ENCODE data around the gene MS4A6E.
"Not testable (repeated sequence)": the region's sequence is repeated elsewhere in the genome, so short reads cannot be mapped to it uniquely, and the experiment has no call there.

Gene MS4A6E, protein sequence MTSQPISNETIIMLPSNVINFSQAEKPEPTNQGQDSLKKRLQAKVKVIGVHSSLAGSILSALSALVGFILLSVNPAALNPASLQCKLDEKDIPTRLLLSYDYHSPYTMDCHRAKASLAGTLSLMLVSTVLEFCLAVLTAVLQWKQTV

DNA sequence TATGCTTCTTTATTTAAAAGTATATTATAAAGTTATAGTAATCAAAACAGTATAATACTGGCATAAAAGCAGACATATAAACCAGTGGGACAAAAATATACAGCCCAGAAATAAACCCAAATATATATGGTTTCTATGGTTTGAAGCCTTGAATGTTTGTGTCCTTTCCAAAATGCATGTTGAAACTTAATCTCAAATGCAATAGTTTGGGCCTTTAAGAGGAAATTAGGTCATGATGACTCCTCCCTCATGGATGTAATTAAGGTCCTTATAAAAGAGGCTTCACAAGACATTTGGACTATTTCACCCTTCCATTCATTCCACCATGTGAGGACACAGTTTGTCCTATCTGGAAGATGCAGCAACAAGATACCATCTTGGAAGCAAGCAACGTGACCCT is at the start of gene MS4A6E:
Gene MS4A6E (plus strand): TSS at position 301 of the 400 bp plus-strand sequence. CDS start 7,641 bp downstream, outside the sequence.
- ATAC-seq (no peak), DNase-seq (no peak)

DNA sequence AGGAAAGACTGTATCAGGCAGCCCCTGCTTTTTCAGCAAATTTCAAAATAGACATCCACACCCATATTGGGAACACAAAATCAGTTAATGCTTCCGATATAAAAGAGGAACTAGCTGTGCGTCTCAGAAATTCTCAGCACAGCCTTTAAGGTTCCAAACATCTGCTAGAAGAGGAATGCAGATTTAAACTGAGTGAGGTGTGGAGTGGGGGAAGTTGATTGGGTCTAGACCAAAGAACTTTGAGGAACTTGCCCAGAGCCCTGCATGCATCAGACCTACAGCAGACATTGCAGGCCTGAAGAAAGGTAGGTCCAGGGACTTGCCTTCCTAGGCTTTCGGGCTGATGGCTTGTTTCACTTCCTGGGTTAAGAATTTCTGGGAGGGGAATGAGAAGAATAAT is 46.6 kb upstream of the MS4A6E start, which contains the start of gene MS4A4A:
Gene MS4A4A (plus strand): TSS at position 255 of the 400 bp plus-strand sequence. CDS start 10 bp downstream, at position 265.
- no peak for DNase-seq

DNA sequence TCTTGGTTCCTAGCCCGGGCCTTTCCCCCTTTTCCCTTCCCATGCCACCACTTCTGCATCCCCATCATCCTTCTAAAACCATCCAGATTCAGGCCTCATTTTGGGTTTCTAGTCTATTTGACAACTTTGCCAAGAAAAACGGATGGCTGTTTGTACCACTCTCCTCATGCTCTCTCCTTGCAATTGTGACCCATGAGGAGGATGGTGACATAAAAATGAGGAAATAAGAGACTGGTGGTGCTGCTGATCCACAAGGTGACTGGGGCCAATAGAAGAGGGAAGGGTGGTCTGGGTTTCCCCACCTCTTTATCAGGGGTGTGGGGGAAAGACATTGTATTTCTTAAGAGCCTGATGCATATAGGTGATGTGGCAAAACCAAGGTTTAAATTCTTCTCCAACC is 45.6 kb upstream of the MS4A6E start:
- DNase-seq, result no peak
- ATAC-seq, result no peak

More for the DNA sequence above, 46.6 kb upstream of the MS4A6E start, which contains the start of gene MS4A4A:
- no peak for ATAC-seq

DNA sequence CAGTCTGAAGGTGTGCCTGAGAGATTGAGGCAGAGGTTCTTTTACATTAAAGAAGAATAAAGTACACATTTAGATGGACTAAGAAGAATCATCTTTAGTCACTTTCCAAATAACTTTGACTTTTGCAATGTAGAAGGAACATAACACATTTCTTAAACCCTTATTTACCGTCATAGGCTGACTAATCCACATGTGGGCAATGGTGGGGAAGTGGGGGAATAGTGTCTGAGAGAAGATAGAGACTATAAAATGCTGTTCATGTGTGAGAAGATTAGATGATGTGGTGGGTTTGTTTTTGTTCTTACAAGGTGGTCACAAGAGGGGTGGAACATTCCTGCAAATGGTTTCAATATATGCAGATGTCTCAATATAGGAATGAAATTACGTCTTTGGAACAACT is 44.8 kb upstream of the MS4A6E start:
- no peak for DNase-seq
- no peak for ATAC-seq

DNA sequence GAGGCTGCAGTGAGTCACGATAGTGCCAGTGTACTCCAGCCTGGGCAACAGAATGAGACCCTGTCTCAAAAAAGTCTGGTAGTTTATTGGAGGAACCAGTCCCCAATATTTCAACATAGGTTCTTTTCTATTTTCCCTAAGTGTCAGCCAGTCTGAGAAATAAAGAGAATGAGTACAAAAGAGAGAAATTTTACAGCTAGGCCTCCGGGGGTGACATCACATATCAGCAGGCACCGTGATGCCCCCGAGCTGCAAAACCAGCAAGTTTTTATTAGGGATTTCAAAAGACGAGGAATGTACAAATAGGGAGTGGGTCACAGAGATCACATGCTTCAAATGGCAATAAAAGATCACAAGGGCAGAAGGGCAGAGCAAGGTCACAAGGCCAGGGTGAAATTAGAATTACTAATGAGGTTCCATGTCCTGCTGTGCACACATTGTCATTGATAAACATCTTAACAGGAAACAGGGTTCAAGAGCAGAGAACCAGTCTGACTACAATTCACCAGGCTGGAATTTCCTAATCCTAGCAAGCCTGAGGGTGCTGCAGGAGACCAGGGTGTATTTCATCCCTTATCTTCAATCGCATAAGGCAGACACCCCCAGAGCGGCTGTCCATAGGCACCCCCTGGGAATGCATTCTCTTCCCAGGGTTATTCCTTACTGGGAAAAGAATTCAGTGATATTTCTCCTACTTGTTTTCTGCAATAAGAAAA is 41.5 kb upstream of the MS4A6E start:
- not testable (repeated sequence) for DNase-seq, ATAC-seq

DNA sequence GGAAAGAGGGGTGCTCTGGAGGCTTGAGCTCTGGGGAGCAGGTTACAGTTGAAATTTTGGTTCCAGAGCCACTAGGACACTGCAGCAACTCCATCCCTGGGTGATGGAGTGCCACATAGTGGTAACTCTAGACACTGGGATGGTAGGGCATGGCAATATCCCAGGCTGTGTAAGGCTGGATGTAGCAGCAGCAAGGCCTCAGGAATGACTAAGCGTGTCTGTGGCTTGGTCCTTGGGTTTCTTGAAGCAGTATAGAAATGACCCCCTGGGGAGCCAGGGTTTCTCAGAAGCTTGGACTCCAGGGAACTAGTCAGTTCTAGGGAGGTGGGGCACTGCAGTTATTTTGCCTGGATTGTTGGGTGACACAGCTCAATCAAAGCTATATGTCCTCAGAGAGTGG is 38.5 kb upstream of the MS4A6E start:
- ATAC-seq, result no peak
- no peak for DNase-seq

DNA sequence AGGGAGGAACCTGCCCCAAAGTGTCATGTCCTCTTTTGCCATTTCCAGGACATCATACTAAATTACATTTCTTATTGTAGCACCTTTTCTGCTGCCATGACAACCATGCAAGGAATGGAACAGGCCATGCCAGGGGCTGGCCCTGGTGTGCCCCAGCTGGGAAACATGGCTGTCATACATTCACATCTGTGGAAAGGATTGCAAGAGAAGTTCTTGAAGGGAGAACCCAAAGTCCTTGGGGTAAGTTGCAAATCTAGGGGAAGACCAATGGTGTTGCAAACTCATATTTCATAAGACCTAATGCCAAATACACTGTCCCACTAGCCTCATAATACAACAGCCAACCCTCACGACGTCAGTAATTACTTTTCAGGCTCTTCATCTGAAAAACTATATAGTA is 34.9 kb upstream of the MS4A6E start:
- ATAC-seq, result no peak
- no peak for DNase-seq

DNA sequence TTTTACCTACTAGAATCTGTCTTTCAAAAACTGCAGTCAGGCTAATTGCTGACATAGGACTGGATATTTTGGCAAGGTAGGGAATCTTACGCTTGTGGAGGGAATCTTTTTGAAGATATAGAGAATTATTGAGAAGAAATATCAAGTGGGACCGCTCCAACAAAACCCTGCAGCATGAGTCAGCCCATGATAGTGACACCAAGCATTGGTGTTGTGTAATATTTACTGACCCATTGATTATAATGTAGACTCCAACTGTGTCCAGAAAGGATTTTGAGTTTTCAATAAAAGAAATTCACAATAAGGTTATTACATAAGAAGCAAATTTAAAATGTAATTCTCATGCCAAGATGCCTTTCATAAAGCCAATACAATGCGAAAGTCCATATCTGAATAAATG is 25.9 kb upstream of the MS4A6E start:
- DNase-seq (no peak), ATAC-seq (no peak)

DNA sequence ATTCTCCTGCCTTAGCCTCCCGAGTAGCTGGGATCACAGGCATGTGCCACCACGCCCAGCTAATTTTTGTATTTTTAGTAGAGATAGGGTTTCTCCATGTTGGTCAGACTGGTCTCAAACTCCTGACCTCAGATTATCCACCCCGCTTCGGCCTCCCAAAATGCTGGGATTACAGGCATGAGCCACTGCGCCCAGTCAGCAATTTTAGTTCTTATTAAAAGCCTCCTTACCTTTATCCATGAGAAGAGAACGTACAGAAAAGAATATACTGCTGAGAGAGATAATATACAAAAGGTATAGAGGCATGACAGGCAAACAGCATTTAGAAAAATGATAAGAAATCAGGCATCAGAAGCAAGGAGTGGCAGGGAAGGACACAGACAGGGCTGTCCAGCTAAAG is 25.2 kb upstream of the MS4A6E start:
- ATAC-seq, DNase-seq: not testable (repeated sequence)

DNA sequence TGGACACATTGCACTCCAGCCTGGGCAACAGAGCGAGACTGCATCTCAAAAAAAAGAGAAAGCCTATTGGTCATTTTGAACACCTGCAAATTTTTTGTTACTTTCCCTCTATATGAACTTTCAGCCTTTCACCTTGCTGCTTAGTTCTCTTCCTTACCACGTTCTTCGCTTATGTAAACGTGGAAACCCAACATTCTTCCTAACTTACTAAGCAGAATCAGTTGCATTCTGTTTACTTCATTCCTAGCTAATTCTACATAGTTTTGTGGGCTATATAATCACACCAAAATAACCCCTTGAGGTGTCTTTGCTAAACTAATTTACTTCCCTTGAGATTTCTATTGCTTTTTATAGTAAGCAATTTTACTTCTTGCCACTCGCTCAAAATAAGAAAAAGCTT is 23.4 kb upstream of the MS4A6E start:
- no peak for DNase-seq
- ATAC-seq, result no peak

DNA sequence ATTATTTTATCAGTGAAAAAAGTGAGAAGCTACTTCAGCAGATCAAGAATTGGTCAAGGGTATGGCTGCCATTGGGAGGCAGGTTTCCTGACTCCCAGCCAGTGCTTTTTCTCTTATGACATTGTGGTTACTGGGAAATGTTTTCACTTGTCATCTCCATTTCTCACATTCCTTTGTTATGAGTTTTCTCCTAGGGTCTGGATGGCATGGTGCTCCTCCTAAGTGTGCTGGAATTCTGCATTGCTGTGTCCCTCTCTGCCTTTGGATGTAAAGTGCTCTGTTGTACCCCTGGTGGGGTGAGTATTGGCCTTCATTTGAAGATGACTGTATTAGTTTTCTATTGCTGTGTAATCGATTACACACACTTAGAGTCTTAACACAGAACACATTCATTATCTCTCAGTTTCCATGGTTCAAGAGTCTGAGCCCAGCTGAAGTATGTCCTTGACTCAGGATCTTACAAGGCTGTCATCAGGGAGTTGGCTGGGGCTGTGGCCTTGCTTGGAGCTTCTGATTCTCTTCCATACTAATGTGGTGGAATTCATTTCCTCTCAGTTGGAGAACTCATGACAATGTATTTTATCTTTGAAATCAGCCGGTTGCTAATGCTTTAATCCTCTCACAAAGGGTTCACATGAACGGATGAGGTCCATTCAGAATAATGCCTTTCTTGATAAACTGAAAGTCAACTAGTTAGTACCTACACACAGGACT is 21.0 kb upstream of the MS4A6E start:
- DNase-seq (no peak), ATAC-seq (no peak)

DNA sequence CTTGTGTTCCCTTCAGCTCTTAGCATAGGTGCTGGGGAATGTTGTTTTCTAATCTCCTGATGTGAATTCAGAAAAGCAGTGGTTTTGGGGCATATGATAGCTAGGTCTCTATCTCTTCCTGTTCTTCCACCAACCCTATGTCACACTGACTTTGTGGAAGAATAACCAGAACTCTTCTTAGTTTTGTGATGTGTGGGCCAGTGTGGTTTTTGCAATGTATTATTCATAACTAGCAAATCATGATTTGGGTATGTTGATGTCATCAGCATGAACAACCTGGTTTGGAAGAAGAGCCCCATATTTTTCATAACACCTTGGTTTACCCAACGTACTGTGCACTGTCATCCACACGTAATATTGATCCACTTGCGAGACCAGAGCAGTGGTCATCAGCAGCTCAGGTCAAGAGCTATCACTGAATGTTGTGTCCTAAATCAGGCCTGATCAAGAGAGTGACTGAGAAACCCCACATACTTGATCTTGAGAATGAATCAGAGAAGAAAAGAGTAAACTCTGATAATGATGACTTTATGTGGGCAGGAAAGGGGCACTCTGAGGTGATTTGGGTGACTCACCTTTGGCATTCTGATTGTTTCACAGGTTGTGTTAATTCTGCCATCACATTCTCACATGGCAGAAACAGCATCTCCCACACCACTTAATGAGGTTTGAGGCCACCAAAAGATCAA is 19.4 kb upstream of the MS4A6E start:
- peak; percentile 92 for ATAC-seq

DNA sequence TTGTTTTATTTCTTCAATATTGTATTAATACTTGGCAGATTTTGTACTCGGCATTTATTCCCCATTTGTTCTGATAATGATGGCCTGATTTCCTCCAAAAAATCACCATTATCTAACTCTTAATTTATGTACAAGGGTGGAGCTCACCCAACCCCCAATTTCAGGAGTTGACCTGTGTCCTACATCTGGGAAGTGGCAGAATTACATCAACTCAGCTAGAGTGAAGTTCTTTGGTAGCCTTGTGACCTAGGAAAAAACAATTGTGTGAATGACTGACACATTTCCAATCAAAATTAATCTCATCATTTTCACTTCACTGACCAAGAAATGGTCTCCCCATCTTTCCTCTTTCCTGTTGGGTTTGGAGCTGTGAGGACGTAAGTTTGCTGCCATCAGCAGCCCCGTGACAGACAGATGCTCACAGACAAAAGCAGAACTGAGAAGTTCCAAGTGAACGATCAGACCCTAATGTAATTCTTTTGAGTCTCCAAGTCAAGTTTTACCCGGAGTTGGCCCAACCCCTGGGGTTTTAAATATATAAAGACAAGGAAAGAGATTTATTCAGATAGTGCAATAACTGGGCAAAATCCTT is 16.6 kb upstream of the MS4A6E start:
- no peak for ATAC-seq

More for the DNA sequence above, 19.4 kb upstream of the MS4A6E start:
- DNase-seq, result peak; percentile 4

DNA sequence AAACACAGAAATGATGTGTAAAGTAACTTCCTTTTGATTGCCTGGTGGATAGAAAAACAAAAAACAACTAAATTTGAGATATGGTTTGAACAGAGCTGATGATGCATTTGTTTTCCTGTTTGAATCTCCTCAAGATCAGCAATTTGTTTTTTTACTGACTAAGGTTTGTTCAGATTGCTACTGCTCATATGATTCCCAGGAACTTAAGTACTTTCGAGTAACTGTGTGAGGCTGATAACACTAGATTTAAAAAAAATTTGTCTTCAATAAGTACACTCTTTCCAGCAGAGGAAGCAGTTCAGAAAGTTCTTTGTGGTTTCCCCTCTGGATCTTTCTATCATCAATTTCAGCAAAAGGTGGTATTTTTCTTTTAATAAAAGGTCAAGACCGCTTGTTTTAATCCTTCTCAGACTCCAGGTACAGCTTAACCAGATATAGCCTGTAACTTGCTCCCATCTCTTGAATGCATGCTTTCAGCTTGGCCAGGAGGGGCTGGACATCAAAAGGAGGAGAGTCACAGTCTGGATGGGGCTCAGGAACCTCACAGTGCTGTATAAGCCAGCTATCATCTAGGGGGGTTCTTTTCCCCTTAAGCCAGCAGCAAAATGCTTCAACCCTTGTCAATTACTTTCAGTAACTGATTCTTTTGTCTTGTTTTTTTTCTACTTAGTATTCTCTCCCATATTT is 12.3 kb upstream of the MS4A6E start:
- DNase-seq, result no peak
- no peak for ATAC-seq

More for the DNA sequence above, 16.6 kb upstream of the MS4A6E start:
- no peak for DNase-seq

DNA sequence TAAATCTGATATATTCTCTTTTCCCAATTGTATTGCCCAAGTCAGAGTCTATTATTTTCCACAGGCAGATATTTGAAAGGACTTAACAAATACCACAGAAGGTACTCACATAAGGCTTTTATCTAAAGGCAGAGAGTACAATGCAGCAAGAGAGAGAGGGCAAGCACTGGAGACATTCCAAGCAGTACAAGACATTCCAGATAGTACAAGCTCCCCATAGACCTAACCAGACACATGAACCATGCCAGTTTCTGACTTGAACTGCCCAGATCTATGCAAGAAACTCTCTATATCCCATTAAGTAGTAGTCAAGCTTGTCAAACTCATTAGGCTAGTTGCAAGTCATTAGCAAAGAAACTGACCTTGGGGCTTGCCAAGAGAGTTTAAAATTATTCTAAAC is 11.2 kb upstream of the MS4A6E start:
- DNase-seq (no peak), ATAC-seq (no peak)

DNA sequence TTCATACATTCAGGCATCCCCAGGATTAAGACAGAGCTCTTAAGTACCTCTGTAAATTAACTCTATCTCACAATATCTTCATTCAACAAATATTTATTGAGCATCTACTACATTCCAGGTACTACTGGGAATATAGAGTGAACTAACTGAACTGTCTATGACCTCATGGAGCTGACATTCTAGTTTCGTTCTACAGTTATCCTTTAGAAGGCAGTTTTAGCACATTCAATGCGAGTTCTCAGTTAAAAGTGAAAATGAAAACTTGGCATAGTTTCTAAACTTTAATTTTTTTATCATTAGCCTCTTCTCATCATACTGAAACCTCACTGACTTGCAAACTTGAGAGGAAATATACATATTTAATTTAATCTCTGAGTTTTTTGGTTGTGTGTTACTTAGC is 10.7 kb upstream of the MS4A6E start:
- ATAC-seq (no peak), DNase-seq (no peak)

DNA sequence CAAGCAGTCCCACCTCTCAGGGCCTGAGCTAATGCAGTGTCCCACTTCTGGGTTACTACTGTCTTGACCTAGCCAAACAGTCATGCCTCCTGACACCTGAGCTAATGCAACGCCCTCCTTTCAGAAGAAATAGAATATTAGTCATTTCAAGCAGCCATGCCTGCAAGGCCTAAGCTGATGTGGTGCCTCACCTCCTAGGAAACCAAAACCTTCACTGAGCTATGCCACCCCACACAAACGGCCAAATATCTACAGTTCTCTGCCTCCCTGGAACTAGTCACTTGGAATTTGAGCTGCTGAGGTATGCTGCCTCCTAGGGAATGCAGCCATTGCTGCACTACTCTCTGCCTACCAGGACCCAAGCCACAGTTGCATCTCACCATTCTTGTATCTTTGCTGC is 8.3 kb upstream of the MS4A6E start:
- ATAC-seq (no peak), DNase-seq (no peak)

DNA sequence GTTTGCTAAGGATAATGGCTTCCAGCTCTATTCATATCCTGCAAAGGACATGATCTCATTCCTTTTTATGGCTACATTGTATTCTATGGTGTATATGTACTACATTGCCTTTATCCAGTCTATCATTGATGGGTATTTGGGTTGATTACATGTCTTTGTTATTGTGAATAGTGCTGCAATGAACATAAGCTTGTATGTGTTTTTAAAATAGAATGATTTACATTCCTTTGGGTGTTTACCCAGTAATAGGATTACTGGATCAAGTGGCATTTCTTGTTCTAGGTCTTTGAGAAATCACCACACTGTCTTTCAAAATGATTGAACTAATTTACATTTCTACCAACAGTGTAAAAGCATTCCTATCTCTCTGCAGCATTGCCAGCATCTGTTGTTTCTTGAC is 6.0 kb upstream of the MS4A6E start:
- no peak for ATAC-seq

DNA sequence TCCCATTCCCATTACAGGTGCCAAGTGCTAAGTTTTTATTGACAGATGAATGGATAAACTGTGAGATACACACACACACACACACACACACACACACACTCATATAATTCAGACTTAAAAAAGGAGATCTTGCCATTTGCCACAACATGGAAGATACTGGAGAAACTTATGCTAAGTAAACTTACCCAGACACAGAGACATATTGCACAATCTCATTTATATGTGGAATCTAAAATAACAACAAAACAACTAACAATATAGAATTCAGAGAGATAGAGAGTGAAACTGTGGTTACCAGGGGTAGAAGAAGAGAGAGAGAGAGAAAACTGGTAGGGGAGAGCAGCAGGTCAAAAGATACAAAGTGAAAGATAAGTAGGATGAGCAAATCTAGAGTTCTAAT is 1.4 kb downstream of the MS4A6E start:
- ATAC-seq, result no peak
- no peak for DNase-seq

More for the DNA sequence above, 6.0 kb upstream of the MS4A6E start:
- DNase-seq, result no peak

DNA sequence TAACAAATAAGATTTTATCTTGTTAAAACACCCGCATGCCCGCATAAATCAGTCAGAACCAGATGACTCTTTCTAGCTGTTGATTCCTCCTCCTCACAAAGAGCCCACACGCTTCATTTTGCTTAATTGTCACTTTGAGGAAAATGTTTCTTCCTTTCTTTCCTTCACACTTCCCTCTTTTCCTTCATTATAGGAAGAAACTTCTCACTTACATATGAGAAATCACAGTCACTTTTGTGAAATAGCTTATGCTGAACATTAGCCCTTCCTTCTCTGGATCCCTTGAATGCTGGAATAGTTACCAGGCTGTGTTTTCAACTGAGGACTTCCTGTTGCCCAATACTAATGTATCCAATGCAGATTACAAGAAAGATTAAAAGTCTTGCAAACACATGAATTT is 5.8 kb downstream of the MS4A6E start:
- ATAC-seq, result no peak
- no peak for DNase-seq

DNA sequence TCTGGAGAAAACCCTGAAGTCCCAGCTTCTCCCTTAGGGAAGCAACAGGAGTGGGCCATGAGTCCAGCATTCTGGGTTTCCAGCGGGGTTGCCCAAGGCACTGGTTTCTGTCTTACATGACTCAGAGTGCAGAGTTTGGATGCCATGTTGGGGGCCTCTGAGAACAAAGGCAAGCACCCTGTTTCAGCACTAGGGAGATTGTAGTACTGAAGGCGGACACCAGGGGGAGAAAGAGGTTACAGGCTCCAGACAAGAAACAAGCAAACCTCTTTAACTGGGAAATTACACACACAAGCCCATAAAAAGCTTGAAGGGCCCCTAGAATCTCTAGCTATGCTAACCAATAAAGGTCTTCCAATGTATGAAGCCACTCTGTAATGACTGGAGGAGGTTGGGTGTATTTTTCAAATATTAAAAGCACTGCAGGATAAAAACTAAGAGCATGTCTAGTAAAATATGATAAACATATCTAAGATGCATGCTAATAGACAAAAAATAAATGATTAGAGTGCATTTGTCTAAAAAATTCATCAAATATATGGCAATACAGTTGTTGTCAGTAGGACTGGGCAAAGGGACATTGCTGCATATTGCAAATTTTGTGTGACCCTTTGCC is 7.1 kb downstream of the MS4A6E start:
- DNase-seq (peak; percentile 79), ATAC-seq (peak; percentile 66)
